CD4-positive, alpha-beta T cell treated with Interleukin-6 for 4 hours (primary cell): ENCODE measurements around the gene TMED8.
"Not testable (repeated sequence)": the region's sequence is repeated elsewhere in the genome, so short reads cannot be mapped to it uniquely, and the experiment has no call there.

Source experiments
- DNase-seq: peaks from one replicate; pipeline ENCODE4 v3.0.0-alpha.2; 2020; ENCODE audit warnings: mixed read lengths

TMED8 gene, protein sequence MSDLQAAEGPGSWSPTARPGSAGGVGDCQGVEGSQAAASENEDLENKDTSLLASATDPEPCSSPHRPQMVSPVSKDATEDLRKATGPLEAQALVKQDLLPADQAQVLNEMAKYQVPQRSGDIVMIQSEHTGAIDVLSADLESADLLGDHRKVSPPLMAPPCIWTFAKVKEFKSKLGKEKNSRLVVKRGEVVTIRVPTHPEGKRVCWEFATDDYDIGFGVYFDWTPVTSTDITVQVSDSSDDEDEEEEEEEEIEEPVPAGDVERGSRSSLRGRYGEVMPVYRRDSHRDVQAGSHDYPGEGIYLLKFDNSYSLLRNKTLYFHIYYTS

DNA sequence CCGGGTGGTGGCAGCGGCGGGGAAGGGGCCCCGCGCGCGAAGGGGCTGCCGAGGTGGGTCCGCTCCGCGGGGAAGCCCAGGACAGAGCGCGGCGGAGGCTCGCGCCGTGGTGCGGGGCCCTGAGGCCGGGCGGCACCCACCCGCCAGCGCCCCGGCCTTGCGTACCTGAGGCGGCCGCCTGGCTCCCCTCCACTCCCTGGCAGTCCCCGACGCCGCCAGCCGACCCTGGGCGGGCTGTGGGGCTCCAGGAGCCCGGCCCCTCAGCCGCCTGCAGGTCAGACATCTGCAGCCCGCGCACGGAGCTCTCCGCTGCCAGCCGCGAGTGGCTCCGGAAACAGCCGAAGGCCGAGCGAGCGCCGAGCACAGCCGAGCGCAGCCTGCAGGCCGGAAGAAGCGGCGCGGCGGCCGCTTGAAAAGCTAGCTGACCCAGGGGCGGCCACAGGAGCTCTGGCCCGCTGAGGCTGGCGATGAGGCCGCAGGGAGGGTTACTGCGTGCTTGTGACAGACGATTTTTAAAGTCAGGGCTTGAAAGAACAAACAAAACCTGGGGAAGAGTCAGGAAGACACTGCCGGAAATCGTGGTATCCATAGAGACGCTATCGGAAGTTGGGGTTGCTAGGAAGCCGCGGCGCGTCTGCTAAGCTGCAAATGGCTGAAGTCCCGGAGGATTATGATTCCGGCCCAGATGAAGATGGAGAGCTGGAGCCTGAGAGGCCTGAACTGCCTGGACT, at the start of gene TMED8, which contains the start of gene SAMD15:
TSS of gene TMED8 (minus strand) at position 324 of the 731 bp plus-strand sequence. CDS start at position 283, 41 bp downstream.
TSS of gene SAMD15 (plus strand) at position 609 of the 731 bp plus-strand sequence. CDS start at position 649, 40 bp downstream.
- peak; percentile 82 for DNase-seq

DNA sequence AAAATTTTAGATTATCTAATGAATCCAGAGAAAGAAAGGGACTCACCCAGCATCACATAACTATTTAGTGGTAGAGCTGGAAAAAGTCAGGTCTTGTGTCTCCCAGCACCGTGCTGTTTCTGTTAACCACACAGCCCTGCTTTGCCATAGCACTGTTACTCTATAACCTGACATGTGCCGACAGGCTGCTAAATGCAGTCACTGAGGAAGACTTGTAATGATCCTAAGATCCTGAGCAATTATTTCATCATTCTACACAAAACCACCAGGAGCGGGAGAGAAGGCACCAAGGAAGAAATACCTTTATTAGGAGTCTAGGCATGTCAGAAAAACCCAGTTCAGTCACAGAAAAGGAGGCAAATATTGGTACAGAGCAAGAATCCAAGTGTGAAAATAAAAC, 49.5 kb upstream of the TMED8 start:
- DNase-seq, result no peak

DNA sequence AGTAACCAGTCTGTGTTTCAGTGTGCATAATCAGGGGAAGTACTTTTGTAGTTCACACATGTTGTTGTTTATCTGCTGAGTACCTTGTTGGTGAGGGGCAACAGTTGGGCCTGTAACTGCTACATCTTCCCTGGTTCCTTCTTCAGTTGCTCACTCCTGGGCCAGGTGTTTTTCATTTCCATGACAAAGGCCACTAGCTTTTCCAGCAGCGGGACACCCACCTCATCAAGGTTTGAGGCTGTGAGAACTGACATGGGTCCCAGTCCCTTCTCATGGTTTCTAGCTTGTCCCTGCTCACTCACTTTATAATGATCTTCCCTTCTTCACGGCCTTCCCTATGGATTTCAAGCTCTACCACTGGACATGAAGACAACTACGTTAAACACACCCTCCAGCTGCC, 48.0 kb upstream of the TMED8 start:
- no peak for DNase-seq

DNA sequence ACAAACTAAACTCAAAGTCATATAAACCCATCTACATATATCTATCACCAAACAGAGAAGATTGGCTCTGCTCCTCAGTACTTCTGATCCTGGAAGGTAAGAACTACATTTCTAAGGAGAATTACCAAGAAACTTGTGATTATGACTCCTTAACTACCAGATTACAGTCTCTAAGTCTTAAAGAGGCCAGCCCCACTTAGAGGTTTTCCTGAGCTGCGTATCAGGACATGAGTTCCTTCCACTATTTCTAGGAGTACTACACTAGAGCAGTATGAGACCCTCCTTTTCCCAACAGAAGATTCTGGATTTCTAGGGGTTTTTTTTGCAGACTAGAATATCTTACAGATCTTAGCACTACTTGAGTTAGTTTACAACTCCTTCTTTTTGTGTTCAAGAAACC, 46.5 kb upstream of the TMED8 start, which contains the start of gene NOXRED1:
TSS of gene NOXRED1 (minus strand) at position 101 of the 400 bp plus-strand sequence. CDS start 634 bp downstream, outside the sequence.
- DNase-seq, result no peak

DNA sequence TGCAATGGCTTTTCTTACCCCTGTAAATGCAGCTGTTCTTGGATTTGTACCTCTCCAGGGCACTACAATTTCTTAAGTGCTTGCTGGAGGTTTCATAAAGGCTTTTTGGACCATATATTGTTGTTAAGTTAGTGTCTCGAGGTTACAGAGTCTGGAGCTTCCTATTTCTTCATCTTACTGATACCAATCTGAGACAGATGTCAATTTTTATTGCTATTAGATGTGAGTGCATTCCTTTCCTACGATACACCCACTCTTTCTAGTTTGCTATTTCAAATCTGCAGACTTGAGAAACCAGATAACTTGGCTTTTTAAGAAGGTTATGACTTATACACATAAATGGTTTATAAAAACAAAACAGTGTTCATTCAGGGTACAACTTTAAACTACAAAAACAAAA, 44.3 kb upstream of the TMED8 start:
- no peak for DNase-seq

DNA sequence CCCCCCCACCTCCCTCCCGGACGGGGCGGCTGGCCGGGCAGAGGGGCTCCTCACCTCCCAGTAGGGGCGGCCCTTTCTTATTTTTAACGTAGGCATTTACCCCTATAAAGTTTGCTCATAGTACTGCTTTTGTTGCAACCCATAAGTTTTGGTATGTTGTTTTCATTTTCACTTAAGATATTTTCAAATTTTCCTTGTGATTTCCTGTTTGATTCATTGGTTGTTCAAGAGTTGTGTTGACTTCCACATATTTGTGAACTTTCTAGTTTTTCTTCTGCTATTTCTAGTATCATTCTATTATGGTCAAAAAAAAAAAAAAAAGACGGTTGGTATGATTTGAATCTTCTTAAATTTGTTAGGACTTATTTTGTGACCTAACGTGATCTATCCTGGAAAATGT, 39.9 kb upstream of the TMED8 start:
- DNase-seq, result no peak

DNA sequence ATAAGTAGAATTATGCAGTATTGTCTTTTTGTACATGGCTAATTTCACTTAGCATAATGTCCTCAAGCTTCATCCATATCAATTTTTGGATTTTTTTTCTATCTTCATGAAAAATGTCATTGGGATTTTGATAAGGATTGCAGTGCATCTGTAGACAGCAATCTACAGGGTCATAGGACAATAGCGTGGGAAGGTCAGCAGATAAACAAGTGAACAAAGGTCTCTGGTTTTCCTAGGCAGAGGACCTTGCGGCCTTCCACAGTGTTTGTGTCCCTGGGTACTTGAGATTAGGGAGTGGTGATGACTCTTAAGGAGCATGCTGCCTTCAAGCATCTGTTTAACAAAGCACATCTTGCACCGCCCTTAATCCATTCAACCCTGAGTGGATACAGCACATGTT, 39.2 kb upstream of the TMED8 start:
- not testable (repeated sequence) for DNase-seq

DNA sequence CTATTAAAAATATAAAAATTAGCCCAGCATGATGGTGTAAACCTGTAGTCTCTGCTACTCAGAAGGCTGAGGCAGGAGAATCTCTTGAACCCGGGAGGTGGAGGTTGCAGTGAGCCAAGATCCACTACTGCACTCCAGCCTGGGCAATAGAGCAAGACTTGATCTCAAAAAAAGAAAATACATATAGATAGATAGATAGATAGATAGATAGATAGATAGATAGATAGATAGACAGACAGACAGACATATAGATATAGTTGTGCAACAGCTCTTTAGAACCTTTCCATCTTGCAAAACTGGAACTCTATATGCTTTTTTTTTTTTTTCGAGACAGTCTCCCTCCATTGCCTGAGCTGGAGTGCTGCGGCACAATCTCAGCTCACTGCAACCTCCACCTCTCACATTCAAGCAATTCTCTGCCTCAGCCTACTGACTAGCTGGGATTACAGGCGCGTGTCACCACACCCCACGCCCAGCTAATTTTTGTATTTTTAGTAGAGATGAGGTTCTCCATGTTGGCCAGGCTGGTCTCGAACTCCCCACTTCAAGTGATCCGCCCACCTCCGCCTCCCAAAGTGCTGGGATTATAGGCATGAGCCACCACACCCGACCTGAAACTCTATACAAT, 38.6 kb upstream of the TMED8 start:
- not testable (repeated sequence) for DNase-seq

DNA sequence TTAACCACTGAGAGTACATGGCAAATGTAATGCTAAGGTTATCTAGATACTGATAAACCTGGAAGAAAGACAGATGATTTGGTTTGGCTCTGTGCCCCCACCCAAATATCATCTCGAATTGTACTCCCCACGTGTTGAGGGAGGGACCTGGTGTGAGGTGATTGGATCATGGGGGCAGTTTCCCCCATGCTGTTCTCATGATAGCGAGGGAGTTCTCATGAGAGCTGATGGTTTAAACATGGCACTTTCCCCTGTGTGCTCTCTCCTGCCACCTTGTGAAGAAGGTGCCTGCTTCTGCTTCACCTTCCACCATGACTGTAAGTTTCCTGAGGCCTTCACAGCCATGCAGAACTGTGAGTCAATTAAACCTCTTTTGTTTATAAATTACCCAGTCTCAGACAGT, 32.2 kb upstream of the TMED8 start:
- DNase-seq, result no peak

DNA sequence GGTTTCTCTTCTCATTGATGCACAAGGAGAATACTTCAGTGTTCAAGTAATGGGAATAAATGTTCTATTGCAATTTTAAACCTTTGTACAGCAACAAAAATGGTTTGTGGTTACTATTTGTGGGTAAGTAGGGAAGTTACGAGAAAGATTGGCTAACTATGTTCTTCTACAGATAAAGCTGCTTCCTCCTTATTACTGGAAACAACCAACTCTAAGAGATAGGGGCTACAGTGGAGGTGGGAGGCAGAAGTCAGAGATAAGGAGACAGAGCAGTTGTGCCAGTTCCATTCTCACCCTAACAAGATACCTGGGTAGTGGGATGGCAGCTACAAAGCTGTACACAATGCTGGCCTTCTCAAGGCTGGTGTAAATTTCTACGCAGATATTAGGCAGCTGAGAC, 30.3 kb upstream of the TMED8 start:
- no peak for DNase-seq

DNA sequence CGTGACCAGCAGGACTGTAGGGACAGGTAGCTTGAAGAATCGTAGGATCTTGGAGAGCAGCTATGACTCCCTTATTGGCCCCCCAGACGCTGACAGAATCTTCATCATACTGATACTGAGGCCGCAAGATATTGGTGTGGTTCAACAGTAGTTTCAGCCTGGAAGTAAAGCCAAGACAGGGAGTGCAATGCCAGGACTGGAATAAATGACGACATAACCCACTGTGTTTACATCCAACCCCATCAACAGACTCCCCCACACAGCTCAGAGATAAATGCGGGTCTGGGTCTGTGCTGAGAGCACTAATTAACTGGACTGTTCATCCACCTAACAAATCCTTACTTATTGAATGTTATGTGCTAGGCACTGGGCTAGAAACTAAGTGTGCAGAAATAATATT, 29.8 kb upstream of the TMED8 start:
- DNase-seq, result no peak

DNA sequence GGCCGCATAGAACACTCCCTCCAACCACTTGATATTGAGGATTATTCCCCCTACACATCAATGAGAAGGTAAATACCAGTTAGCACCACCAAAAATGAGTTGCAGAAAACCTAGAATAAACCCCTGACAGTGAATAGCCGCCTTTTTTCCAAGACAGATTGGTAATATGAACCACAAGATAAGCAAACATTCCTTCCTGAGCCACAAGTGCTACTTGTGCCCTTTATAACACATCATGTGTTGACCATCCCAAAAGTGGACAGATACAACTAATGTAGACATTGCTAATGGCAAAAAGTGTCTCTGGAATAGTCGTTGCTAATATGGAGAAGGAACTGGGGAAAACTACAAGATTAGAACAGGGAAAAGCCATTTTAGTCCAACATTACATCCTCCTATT, 29.2 kb upstream of the TMED8 start:
- DNase-seq, result no peak

DNA sequence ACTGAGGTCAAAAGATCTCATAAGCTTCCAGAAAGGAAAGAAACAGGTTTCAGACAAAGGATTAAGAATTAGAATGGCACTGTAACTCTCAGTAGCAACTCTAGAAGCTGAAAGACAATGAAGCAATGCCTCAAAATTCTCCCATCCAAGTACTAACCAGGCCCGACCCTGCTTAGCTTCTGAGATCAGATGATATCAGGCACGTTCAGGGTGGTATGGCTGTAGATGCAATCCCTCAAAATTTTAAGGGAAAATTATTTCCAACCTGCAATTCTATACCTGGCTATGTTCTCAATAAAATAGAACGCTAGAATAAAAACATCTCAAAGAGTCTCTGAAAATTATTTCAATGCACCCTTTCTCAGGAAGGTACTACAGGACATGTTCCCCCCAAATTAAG, 26.9 kb upstream of the TMED8 start:
- DNase-seq, result no peak

DNA sequence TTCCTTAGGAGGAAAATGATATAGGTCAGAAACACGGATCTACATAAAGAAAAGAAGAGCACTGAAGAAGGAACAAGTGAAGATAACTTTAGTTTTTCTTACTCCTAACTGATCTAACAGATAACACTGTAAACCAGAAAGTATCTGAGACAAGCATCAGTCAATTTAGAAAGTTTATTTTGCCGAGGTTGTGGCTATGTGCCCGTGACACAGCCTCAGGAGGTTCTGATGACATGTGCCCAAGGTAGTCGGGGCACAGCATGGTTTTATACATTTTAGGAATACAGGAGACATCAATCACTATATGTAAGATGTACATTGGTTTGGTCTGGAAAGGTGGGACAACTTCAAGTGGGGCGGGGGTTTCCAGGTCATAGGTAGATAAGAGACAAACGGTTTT, 23.3 kb upstream of the TMED8 start:
- no peak for DNase-seq

DNA sequence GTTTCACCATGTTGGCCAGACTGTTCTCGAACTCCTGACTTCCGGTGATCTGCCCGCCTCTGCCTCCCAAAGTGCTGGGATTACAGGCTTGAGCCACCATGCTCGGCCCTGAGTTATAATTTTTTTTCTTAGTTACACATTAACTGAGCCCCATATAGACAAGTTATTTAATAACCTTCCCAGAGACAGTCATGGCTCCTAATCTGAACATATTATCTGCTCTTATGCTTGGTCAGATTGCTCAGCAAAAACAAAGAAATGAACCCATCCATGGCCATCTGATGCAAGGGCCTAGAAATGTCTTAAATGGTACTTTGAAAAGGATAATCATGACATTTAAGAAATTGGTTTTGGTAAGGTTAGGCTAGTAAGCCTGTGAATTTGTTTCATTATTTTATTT, 13.3 kb upstream of the TMED8 start:
- no peak for DNase-seq

DNA sequence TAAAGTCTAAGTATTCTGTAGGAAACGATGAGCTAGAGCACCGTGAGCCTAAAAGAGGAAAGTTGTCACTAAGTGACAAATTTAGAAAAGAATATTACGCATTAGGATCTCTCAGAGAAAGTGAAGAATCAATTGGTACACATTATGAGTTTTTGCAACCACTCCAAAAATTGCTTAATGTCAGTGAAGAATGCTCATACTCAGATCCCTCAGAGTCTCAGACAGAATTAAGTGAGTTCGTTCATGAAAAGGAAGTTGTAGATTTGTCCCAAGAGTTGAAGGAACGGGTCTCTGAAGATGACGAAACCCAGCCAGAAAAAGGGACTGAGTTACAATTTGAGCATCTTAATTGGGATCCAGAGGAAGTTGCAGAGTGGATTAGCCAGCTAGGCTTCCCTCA, 1.8 kb upstream of the TMED8 start:
- no peak for DNase-seq

DNA sequence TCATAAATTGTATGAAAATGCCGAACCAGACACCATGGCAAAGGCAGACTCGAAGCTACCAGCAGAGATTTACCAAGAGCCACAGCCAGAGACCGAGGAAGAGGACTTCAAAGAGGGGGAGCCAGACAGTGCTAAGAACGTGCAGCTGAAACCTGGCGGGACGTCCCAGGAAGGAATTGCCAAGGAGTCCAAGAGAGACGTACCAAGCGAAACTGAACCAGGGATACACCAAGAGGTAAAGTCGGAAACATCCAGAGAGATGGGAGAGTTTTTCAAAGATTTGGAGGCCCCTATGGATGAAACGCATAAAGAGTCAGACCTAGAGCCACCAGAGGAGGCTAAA, 579 bp upstream of the TMED8 start:
- DNase-seq, result no peak

DNA sequence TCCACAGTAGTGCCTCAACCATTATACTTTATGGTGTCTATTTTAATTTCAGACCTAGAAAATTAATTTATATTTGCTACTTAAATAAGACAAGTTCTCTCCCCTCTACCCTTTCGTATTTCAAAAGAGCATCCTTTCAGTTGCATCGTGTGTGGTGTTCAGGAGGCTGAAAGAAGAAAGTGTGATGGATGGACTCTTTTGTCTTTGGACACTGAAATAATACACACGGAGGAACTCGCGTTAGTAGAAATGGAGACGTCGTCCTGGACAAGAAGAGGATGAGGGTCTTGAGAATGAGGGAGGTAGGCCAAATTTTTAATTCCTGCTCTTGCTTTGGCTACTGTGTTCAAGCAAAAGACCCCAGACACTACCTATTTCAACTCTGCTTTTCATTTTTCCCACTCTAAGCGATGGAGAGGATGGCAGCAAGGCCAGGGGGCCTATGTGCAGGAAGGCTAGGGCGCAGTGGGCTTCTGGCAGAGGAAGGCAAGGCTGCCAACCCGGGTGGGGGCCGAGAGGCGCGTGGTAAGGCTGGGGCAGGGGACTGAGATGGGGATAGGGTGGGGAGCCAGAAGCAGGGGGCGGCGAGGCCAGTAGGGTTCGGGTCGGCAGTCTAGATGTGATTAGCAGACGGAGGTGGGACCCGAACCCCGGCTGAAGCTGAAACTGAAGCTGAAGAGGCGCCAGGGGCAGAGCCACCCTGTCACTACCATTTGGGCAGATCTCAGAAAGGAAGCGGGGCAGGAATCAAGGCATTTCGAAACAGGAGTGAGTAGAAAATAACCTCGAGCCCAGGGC, 722 bp downstream of the TMED8 start:
- DNase-seq, result peak; percentile 35

DNA sequence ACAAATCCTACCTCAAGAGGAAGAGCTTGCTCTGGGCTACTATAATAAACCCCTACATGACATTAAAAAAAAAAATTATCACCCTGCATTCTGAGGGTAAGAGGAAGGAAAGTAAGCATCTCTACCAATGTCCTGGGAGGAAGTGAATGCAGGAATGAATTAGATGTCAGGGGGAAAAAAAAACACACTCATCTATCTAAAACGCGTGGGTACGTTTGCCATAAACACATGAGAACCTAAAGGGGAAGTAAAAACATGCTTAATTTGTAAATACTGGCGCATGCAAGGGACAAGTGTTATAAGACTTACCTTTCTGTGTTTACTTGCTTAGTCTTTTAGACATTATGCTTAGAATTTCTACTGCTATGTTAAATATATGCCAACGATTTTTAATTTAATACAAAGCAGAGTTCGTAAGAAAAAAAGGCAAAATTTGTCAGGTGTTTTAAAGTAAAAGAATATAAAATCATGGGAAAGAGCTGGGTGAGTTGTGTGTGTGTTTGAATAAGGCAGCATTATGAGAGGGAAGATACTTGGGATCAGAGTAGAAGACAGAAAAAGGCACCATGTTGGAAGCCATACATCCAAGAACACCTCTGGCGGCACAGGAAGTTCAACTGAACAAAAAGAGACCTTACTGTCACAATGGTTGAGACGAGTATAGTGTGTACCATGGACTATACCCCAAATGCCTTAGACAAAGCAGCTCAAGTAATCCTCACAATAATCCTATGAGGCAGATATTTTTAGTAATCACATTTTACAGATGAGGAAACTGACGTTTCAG, 1.5 kb downstream of the TMED8 start:
- no peak for DNase-seq

DNA sequence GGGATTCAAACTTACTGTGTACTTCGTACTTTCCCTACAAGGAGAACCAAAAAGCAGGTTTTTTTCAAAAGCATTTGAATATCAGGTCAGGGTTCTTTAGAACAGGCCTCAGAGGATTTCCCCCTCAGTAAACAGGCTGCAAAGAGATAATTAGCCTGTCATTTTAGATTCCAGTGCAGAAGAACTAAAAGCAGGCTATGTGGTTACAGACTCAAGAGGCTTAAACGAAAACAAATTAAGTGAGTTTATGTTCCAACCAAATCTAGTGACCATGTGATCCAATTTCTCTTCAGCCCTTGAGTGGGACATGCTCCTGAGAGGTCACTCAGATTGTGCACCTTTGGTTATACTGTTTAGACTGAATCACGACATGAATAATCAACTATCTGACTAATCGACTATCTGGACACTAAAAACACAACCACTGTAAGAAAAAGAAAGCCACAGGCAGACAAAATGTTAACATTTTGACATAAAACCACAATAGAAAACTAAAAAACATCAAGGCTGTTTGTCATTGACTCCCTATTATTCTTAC, 4.5 kb downstream of the TMED8 start:
- DNase-seq, result no peak

DNA sequence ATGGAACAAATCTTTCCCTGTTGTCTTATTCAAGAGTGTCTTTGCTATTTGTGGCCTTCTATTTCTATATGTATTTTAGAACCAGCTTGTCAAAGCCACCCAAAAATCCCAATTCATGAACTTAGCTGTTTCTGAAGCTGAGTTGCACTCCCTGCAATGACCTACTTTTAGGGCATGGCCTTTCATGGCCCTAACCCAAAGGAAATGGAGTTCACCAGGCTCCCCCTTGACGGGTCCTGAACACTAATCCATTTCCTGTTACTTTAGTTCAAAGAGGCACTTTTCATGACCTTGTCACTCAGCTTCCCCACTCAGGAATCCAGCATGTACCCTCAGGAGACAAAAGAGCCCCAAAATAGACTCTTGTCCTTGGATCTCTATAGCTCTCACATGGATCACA, 7.6 kb downstream of the TMED8 start:
- DNase-seq, result peak; percentile 32

DNA sequence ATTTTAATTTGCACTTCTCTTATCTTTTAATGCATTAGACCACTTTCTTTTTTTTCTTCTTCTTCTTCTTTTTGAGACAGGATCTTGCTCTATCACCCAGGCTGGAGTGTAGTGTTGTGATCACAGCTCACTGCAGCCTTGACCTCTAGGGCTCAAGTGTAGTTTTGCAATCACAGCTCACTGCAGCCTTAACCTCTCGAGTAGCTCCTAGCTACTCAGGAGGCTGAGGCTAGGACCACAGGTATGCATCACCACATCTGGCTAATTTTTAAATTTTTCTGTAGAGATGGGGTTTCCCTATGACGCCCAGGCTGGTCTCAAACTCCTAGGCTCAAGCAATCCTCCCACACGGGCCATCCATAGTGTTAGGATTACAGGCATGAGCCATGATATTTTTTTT, 12.7 kb downstream of the TMED8 start:
- no peak for DNase-seq
